Neutrophil (primary cell): ENCODE data around the gene DNAJC30.

Source experiments
- H3K27ac ChIP-seq: fragments of 200-600 bp; sonication (generic); 2 replicates; pipeline ENCODE4 v1.5.1; 2016; ENCODE audit warnings: mild to moderate bottlenecking, moderate library complexity
- H3K27me3 ChIP-seq: fragments of 200-600 bp; sonication (generic); 2 replicates; pipeline ENCODE4 v1.6.0; 2016; ENCODE audit warnings: mild to moderate bottlenecking
- H3K36me3 ChIP-seq: fragments of 200-600 bp; sonication (generic); 2 replicates; pipeline ENCODE4 v1.5.1; 2017
- H3K4me1 ChIP-seq, 2 experiments: fragments of 200-600 bp in 1 of 2; sonication (generic) in 1 of 2; 1 replicate in 1 of 2; 2 replicates in 1 of 2; pipeline versions ENCODE4 v1.5.1 to v1.6.1; 2013 to 2016; ENCODE audit warnings: low read depth in 1 of 2, low read length in 1 of 2, mild to moderate bottlenecking in 1 of 2, moderate library complexity in 1 of 2; ENCODE audit not compliant: control insufficient read depth in 1 of 2, insufficient read depth in 1 of 2
- H3K4me3 ChIP-seq, 2 experiments: fragments of 200-600 bp in 1 of 2; sonication (generic) in 1 of 2; 1 replicate in 1 of 2; 2 replicates in 1 of 2; pipeline ENCODE4 v1.5.1; 2013 to 2016; ENCODE audit warnings: low read depth in 1 of 2, low read length in 1 of 2, mild to moderate bottlenecking in 1 of 2, moderate library complexity in 1 of 2
- H3K9me3 ChIP-seq: fragments of 200-600 bp; sonication (generic); 2 replicates; pipeline ENCODE4 v1.5.1; 2016
- TF ChIP-seq, protein P1 (sequence below): fragments of 200-600 bp; sonication (generic); IDR thresholded peaks from 2 replicates; pipeline ENCODE4 v1.5.1; 2016; ENCODE audit warnings: antibody characterized with exemption

Gene DNAJC30

DNA sequence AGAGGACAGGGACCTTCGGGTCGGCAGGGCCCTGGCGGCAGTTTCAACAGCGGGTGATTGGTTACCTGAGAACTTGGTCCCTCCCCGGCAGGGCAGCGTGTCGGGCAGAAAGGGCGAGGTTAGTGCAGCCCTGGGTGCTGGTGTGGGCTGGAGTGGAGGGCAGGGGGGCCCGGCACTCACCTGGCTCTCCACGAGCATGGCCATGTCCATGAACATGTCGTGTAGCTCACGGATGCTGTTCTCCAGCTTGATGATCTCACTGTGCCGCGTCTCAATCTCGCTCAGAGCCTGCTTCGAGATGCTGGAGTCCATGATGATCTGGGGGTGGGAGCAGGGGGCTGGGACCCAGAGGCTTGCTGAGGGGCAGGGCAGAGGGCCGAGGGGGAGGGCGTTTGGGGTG is 19.4 kb upstream of the DNAJC30 start:
- H3K4me3 ChIP-seq, result no peak overlapping the region
- H3K27ac ChIP-seq, result no peak overlapping the region
- H3K4me1 ChIP-seq, result peaks cover 3 to 9% of the 10 kb centered on the region in 2 experiments
- peaks cover 28% of the 10 kb centered on the region for H3K36me3 ChIP-seq
- TF ChIP-seq, protein P1, sequence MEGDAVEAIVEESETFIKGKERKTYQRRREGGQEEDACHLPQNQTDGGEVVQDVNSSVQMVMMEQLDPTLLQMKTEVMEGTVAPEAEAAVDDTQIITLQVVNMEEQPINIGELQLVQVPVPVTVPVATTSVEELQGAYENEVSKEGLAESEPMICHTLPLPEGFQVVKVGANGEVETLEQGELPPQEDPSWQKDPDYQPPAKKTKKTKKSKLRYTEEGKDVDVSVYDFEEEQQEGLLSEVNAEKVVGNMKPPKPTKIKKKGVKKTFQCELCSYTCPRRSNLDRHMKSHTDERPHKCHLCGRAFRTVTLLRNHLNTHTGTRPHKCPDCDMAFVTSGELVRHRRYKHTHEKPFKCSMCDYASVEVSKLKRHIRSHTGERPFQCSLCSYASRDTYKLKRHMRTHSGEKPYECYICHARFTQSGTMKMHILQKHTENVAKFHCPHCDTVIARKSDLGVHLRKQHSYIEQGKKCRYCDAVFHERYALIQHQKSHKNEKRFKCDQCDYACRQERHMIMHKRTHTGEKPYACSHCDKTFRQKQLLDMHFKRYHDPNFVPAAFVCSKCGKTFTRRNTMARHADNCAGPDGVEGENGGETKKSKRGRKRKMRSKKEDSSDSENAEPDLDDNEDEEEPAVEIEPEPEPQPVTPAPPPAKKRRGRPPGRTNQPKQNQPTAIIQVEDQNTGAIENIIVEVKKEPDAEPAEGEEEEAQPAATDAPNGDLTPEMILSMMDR, result no peak
- H3K27me3 ChIP-seq, result peaks cover 63% of the 10 kb centered on the region
- no peaks in the 10 kb centered on the region for H3K9me3 ChIP-seq

DNA sequence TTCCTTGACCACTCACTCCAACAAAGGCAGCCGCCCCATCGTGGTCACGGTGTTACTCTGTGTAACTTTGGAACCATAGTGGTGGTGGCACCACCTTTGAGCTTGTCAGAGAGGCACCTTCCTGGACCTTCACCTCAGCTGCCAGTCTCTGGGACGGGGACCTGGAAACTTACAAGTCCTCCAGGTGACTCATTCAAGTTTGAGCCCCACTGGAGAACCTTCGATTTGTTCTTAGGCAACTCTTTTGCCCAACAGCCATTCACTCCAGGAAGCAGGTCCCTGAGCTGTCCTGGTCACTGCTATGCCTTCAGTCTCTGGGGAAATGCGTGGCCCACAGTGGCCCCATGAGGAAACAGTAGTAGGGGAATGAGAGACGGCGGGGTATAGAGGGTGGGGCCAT is 19.0 kb upstream of the DNAJC30 start:
- Histone ChIP-seq H3K4me3 (no peak overlapping the region), H3K9me3 (no peaks in the 10 kb centered on the region), H3K4me1 (peaks cover 3 to 9% of the 10 kb centered on the region in 2 experiments), H3K27me3 (peaks cover 59% of the 10 kb centered on the region), H3K36me3 (peaks cover 32% of the 10 kb centered on the region), H3K27ac (no peak overlapping the region)
- TF ChIP-seq, protein P1, result no peak

DNA sequence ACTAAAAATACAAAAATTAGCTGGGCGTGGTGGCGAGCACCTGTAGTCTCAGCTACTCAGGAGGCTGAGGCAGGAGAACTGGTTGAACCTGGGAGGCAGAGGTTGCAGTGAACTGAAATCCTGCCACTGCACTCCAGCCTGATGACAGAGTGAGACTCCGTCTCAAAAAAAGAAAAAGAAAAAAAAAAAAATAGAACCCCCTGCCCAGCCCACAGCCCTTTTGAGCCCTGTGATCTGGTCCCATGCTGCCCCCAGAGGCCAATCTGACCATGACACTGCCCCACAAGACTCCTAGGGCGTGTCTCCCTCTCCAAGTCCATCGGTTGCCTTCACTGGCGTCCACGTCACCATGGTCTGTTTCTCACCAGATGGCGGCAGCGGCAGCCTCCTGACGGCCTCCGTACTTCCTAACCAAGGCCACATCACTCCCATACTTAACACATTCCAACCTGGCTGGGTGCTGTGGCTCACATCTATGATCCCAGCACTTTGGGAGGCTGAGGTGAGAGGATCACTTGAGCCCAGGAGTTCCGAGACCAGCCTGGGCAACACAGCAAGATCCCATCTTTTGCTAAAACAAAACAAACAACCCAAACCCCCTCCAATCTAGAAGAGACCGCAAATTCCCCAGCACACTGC is 18.2 kb upstream of the DNAJC30 start:
- H3K4me1 ChIP-seq, result peaks cover 3 to 9% of the 10 kb centered on the region in 2 experiments
- H3K9me3 ChIP-seq, result no peaks in the 10 kb centered on the region
- peaks cover 51% of the 10 kb centered on the region for H3K27me3 ChIP-seq
- H3K4me3 ChIP-seq, result no peak overlapping the region
- no peak overlapping the region for H3K27ac ChIP-seq
- peaks cover 40% of the 10 kb centered on the region for H3K36me3 ChIP-seq
- TF ChIP-seq, protein P1, result peak; percentile 9

DNA sequence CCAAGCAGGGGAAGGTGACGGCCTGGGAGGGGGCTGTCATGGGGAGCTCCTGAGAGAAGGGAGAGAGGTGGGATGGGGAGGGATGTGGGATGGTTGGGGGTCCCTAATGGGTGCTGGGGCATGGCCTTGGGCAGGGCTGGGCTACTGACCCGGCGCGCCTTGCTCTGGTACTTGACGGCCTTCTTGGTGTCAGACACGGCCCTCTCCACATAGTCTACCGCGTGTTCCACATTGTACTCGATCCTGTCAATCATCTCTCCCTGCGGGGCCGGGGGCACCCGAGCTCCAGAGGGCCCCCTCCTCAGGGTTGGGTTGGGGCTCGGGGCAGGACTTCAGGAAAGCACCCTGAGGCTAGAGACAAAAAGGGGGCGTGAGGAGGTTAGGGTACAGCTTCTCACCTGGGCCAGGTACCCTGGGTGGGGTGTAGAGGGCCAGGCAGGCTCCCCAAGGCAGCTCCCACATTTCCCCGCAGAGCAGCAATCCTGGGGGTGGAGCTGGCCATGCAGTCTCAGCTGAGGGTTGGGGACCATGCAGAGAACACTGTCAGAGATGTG is 17.4 kb upstream of the DNAJC30 start:
- Histone ChIP-seq H3K4me1 (peaks cover 3 to 9% of the 10 kb centered on the region in 2 experiments), H3K9me3 (no peaks in the 10 kb centered on the region), H3K27ac (no peak overlapping the region), H3K36me3 (peaks cover 48% of the 10 kb centered on the region), H3K4me3 (no peak overlapping the region), H3K27me3 (peaks cover 43% of the 10 kb centered on the region)
- TF ChIP-seq, protein P1, result no peak

DNA sequence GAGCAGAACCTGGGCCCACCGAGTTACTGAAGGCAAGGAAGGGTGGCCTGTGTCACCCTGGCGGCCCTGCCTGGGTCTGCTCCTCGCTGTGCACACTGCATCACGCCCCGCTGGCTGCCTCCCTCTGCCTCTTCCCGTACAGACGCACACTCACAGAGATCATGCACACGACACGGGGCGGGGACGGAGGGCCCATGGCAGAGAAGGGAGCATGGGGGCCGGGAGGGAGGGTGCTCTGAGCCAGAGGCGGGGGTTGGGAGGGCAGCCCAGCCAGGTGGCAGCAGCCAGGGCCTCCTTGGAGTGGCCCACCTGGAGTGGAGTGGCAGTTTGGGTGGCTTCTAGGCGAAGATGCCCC is 16.8 kb upstream of the DNAJC30 start:
- TF ChIP-seq, protein P1, result no peak
- H3K4me3 ChIP-seq, result no peak overlapping the region
- H3K36me3 ChIP-seq, result peaks cover 53% of the 10 kb centered on the region
- peaks cover 37% of the 10 kb centered on the region for H3K27me3 ChIP-seq
- H3K9me3 ChIP-seq, result no peaks in the 10 kb centered on the region
- H3K27ac ChIP-seq, result no peak overlapping the region
- H3K4me1 ChIP-seq, result peaks cover 3 to 9% of the 10 kb centered on the region in 2 experiments
